ENCODE results near the gene PRDX5. TPM values are rescaled to one million over a fixed set of nuclear protein-coding genes. Genes with fewer than 3 reads are reported as not detected.

PRDX5 gene
- total and polyA plus RNA-seq, 9 of the 15 experiments (the other 6 are each of a cell fraction or from before 2014, with no cell fraction given) = 40.8 to 327 (median 204) TPM

GRCh38 chr11:64327375-64327774, 9.5 kb downstream of the PRDX5 start (continued):
- TF ChIP-seq ZNF609 (CRISPR knock-in tag; IDR thresholded peaks at IDR 0.05; ENCODE audit: borderline replicate concordance) (no peak), CBFB (CRISPR knock-in tag; IDR thresholded peaks at IDR 0.05) (no peak), TRIM24 (IDR thresholded peaks at IDR 0.05) (0 out of 4 replicates have a peak, but pooled peaks of 1 of the 2 experiments have one; percentile 12), THRA (IDR thresholded peaks at IDR 0.05) (no peak), HEY1 (CRISPR knock-in tag; IDR thresholded peaks at IDR 0.05; ENCODE audit: borderline replicate concordance) (no peak), ZNF253 (CRISPR knock-in tag; conservative IDR thresholded peaks at IDR 0.05) (no peak), SMARCA4 (IDR thresholded peaks at IDR 0.05) (no peak), ZZZ3 (IDR thresholded peaks at IDR 0.05) (no peak), ELF1 (tag; IDR thresholded peaks at IDR 0.05) (no peak), MAZ (CRISPR knock-in tag; conservative IDR thresholded peaks at IDR 0.05 in 1 of 2, IDR thresholded peaks at IDR 0.05 in 1 of 2) (no peak), HES1 (IDR thresholded peaks at IDR 0.05; ENCODE audit: low read depth) (no peak), REST (IDR thresholded peaks at IDR 0.05; ENCODE audit: borderline replicate concordance) (no peak), REST (CRISPR knock-in tag; IDR thresholded peaks at IDR 0.05; ENCODE audit: low read depth) (no peak), HDAC2 (IDR thresholded peaks at IDR 0.05) (peak; percentile 40; the same call in 1 of the 2 replicates)
